ENCODE data around the gene RGL2.

RGL2 gene

GRCh38 chr6:33248932-33249731 is 49.6 kb downstream of the RGL2 start:
- peak overlapping the region; percentile 59 for H3K4me3 ChIP-seq (replicated peaks; ENCODE audit: low read depth, low read length)
- DNase-seq (ENCODE audit: extremely low read depth, low read depth), result peak; percentile 99
- no peak for TF ChIP-seq CTCF (IDR thresholded peaks at IDR 0.05; ENCODE audit: low read depth, low read length, missing control alignments)

GRCh38 chr6:33248643-33248931 is 50.2 kb downstream of the RGL2 start:
- peak overlapping the region; percentile 59 for H3K4me3 ChIP-seq (replicated peaks; ENCODE audit: low read depth, low read length)
- no peak for TF ChIP-seq CTCF (IDR thresholded peaks at IDR 0.05; ENCODE audit: low read depth, low read length, missing control alignments)
- no peak for DNase-seq (ENCODE audit: extremely low read depth, low read depth)

GRCh38 chr6:33247977-33248642 is 50.6 kb downstream of the RGL2 start:
- H3K4me3 ChIP-seq (replicated peaks; ENCODE audit: low read depth, low read length), result peak overlapping the region; percentile 59
- TF ChIP-seq CTCF (IDR thresholded peaks at IDR 0.05; ENCODE audit: low read depth, low read length, missing control alignments), result peak; percentile 83
- DNase-seq (ENCODE audit: extremely low read depth, low read depth), result peak; percentile 77

- DNase-seq (ENCODE audit: extremely low read depth, low read depth), result no peak
- TF ChIP-seq CTCF (IDR thresholded peaks at IDR 0.05; ENCODE audit: low read depth, low read length, missing control alignments), result no peak
These were observed 55.3 kb downstream of the RGL2 start for GRCh38 chr6:33243476-33243875.

GRCh38 chr6:33241968-33242367 is 56.8 kb downstream of the RGL2 start:
- H3K4me3 ChIP-seq (replicated peaks; ENCODE audit: low read depth, low read length), result no peak overlapping the region
- DNase-seq (ENCODE audit: extremely low read depth, low read depth), result no peak
- TF ChIP-seq CTCF (IDR thresholded peaks at IDR 0.05; ENCODE audit: low read depth, low read length, missing control alignments), result no peak

More at GRCh38 chr6:33243476-33243875, 55.3 kb downstream of the RGL2 start:
- H3K4me3 ChIP-seq (replicated peaks; ENCODE audit: low read depth, low read length), result no peak overlapping the region

Measured in HFF-Myc (cell line).